IPS DF 6.9 (cell line): ENCODE results near the gene AURKAIP1.

ENCODE experiments used
- DNase-seq: peaks from one replicate; pipeline ENCODE4 v3.0.0-alpha.2; 2013; ENCODE audit warnings: low read depth, low spot score
- H3K27ac ChIP-seq: one replicate; pipeline ENCODE4 v1.5.1; 2013; ENCODE audit warnings: low read length, control low read depth
- H3K27me3 ChIP-seq: 2 replicates; pipeline ENCODE4 v1.6.1; 2013; ENCODE audit warnings: mild to moderate bottlenecking, low read length; ENCODE audit not compliant: control insufficient read depth, insufficient read depth
- H3K36me3 ChIP-seq: 2 replicates; pipeline ENCODE4 v1.6.1; 2013; ENCODE audit warnings: low read length; ENCODE audit not compliant: control insufficient read depth, insufficient read depth
- H3K4me1 ChIP-seq: 2 replicates; pipeline ENCODE4 v1.6.1; 2013; ENCODE audit warnings: low read length; ENCODE audit not compliant: control insufficient read depth, insufficient read depth
- H3K4me3 ChIP-seq: 2 replicates; pipeline ENCODE4 v1.5.1; 2013; ENCODE audit warnings: mild to moderate bottlenecking, low read length
- H3K9me3 ChIP-seq: 2 replicates; pipeline ENCODE4 v1.6.1; 2013; ENCODE audit warnings: low read length, inconsistent platforms; ENCODE audit not compliant: control insufficient read depth, insufficient read depth
- WGBS: extraction: QIAGEN DNeasy Blood & Tissue Kit; methylation state at CpG from one replicate; pipeline ENCODE4 v1.1.7; 2013; ENCODE audit warnings: mixed read lengths, missing lambda C conversion rate; ENCODE audit not compliant: insufficient read length, insufficient coverage; 5-methylcytosine and 5-hydroxymethylcytosine counted together

Gene AURKAIP1

DNA sequence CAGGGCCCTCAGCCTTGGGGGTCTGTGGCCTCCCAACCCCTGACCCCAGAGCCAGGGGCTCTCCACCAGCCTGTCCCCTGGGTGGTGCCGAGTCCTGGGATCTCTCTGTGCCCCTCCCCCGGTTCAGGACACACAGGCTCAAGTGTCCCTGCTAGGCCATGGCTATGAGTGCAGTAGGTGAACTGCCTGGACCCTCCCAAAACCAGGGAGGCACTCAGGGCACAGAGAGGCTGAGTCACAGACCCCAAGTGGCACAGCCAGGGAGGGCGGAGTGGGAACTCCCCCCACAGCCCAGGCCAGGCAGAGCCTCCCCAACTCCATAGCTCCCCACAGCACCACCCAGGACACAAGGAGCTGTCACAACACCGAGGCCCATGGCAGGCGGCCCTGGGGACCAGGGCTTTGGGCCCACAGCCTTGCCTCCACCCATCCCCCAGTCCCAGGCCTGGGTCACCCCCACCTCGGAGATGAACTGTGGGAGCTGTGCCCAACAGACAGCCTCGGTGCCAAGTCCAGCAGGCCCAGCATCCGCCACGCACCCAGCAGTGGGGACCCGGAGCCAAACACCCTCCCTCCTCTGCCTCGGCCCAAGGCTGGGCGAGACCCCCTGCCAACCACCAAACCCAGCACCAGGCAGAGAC lies 29.0 kb downstream of the AURKAIP1 start:
- no CpG with 5 or more reads among the region's 12 CpGs for WGBS
- Histone ChIP-seq H3K4me3 (no peak overlapping the region), H3K4me1 (peaks cover 6% of the 10 kb centered on the region), H3K9me3 (no peaks in the 10 kb centered on the region), H3K27ac (no peak overlapping the region), H3K36me3 (peaks cover 6% of the 10 kb centered on the region), H3K27me3 (no peaks in the 10 kb centered on the region)
- no peak for DNase-seq

DNA sequence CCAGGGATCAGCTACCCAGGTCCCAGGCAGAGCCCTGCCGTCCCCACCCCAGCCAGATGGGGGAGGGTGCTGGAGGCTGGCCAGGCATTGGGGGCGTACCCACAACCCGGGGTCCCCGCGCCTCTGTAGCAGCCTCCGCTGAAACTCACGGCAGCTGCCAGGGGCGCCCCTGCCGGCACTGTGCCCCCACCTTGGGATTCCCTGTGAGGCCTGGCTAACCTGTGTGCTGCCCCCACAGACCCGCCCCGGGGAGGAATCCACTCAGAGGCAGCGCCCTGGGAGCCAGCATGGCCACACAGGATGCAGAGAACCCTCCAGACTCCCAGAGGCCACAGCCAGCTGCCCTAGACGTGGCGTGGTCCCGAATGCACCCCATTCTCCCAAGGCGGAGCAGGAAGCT lies 29.6 kb downstream of the AURKAIP1 start:
- no CpG with 5 or more reads among the region's 16 CpGs for WGBS
- Histone ChIP-seq H3K9me3 (no peaks in the 10 kb centered on the region), H3K27me3 (no peaks in the 10 kb centered on the region), H3K36me3 (peaks cover 7% of the 10 kb centered on the region), H3K27ac (no peak overlapping the region), H3K4me1 (peaks cover 6% of the 10 kb centered on the region), H3K4me3 (no peak overlapping the region)
- no peak for DNase-seq

DNA sequence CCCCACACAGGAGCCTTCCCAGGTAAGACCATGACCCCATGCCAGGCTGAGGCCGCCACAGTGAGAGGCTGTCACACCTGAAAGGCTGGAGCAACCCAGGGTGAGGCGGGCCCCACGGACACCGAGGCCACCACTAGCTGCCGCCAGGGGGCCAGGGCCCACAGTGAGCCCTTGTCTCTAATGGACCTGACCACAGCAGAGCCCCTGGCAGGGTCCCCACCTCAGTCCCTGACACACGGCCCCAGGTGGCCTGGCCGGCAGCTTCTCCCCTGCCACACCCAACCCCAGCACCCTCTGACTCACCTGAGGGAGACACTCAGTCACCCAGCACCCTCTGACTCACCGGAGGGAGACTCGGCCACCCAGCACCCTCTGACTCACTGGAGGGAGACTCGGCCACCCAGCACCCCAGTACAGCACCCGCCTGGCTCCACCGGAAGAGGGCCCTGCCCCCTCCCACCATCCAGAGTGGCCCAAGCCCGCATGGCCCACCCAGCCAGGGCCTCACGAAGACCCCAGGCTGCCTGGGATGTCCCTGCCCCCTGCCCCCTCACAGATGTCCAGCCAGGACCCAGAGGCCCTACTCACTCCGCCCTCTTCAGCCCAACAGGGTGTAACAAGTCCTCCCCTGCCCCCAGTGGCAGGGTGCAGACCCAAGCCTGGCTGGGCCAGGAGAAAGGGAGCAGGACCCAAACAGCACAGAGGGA lies 30.2 kb downstream of the AURKAIP1 start:
- Histone ChIP-seq H3K4me1 (peaks cover 6% of the 10 kb centered on the region), H3K9me3 (no peaks in the 10 kb centered on the region), H3K36me3 (peaks cover 13% of the 10 kb centered on the region), H3K27me3 (no peaks in the 10 kb centered on the region), H3K4me3 (no peak overlapping the region), H3K27ac (no peak overlapping the region)
- no peak for DNase-seq
- no CpG with 5 or more reads among the region's 15 CpGs for WGBS

GRCh38 chr1:1343811-1344421 lies 31.1 kb downstream of the AURKAIP1 start:
- H3K36me3 ChIP-seq = peaks cover 17% of the 10 kb centered on the region
- H3K27ac ChIP-seq = no peak overlapping the region
- peaks cover 6% of the 10 kb centered on the region for H3K4me1 ChIP-seq
- H3K4me3 ChIP-seq = no peak overlapping the region
- H3K27me3 ChIP-seq = no peaks in the 10 kb centered on the region
- WGBS = no CpG with 5 or more reads among the region's 24 CpGs
- no peaks in the 10 kb centered on the region for H3K9me3 ChIP-seq
- no peak for DNase-seq

DNA sequence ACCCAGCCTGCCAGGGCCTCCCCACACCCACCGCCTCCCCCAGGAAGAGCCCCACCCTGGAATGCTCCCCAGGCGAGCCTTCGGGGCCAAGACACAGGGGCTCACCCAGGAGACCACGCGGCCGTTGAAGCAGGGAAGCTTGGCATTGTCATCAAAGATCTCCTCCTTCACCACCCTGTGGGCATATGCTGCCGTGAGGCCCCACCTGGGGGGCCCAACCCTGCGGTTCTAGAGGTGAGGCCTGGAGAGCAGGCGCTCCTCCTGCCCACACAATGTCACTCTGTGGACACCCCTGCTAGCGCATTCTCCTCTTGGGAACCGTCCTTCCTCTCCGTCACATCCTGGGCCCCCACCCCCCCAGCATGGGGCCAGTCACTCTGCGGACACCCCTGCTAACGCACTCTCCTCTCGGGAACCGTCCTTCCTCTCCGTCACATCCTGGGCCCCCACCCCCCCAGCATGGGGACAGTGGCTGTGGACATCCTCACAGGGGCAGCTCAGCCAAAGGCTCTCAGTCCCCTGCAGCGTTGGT lies 32.4 kb downstream of the AURKAIP1 start:
- Histone ChIP-seq H3K4me3 (no peak overlapping the region), H3K27me3 (no peaks in the 10 kb centered on the region), H3K4me1 (peaks cover under 1% of the 10 kb centered on the region), H3K36me3 (peaks cover 17% of the 10 kb centered on the region), H3K9me3 (no peaks in the 10 kb centered on the region), H3K27ac (no peak overlapping the region)
- DNase-seq = no peak
- no CpG with 5 or more reads among the region's 18 CpGs for WGBS

DNA sequence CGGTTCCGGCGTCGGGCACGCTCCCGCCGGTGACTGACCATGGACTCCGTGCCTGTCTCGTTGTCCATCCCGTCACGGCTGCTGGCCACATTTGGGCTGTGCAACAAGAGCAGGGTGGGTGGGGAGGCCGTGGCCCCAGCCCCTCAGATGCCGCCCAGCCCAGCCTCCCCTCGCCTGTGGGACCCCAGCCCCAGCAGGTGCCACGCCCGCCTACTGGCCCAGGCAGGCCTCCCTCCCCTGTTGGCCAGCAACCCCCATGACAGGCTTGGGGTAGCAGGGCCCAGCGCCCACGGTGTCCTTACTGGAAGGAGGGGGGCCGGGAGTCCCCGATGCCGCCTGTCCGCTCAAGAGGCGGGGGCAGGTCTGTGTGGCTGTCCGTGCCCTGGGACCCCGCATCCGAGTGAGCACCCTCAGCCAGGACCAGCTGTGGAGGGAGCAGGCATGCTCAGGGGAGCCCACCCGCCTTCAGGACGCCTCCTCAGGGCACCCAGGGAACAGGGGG lies 32.9 kb downstream of the AURKAIP1 start:
- H3K27ac ChIP-seq = no peak overlapping the region
- no peak overlapping the region for H3K4me3 ChIP-seq
- H3K4me1 ChIP-seq = no peaks in the 10 kb centered on the region
- H3K27me3 ChIP-seq = no peaks in the 10 kb centered on the region
- WGBS = no CpG with 5 or more reads among the region's 28 CpGs
- no peak for DNase-seq
- no peaks in the 10 kb centered on the region for H3K9me3 ChIP-seq
- H3K36me3 ChIP-seq = peaks cover 17% of the 10 kb centered on the region

- no peak for DNase-seq
- Histone ChIP-seq H3K27ac (no peak overlapping the region), H3K27me3 (no peaks in the 10 kb centered on the region), H3K36me3 (peaks cover 17% of the 10 kb centered on the region), H3K4me1 (no peaks in the 10 kb centered on the region), H3K9me3 (no peaks in the 10 kb centered on the region), H3K4me3 (no peak overlapping the region)
- WGBS = no CpG with 5 or more reads among the region's 17 CpGs
Measured at GRCh38 chr1:1341549-1342021, 33.4 kb downstream of the AURKAIP1 start.

GRCh38 chr1:1340791-1341548 lies 34.0 kb downstream of the AURKAIP1 start:
- H3K9me3 ChIP-seq = no peaks in the 10 kb centered on the region
- H3K36me3 ChIP-seq = peaks cover 17% of the 10 kb centered on the region
- no peak overlapping the region for H3K4me3 ChIP-seq
- DNase-seq = no peak
- no peaks in the 10 kb centered on the region for H3K27me3 ChIP-seq
- no peak overlapping the region for H3K27ac ChIP-seq
- no peaks in the 10 kb centered on the region for H3K4me1 ChIP-seq
- WGBS = no CpG with 5 or more reads among the region's 36 CpGs

- H3K9me3 ChIP-seq = no peaks in the 10 kb centered on the region
- H3K36me3 ChIP-seq = peaks cover 24% of the 10 kb centered on the region
- no peaks in the 10 kb centered on the region for H3K27me3 ChIP-seq
- no peaks in the 10 kb centered on the region for H3K4me1 ChIP-seq
- H3K4me3 ChIP-seq = no peak overlapping the region
- WGBS = no CpG with 5 or more reads among the region's 23 CpGs
- no peak for DNase-seq
- H3K27ac ChIP-seq = no peak overlapping the region
Measured at GRCh38 chr1:1340185-1340584, 34.8 kb downstream of the AURKAIP1 start.

DNA sequence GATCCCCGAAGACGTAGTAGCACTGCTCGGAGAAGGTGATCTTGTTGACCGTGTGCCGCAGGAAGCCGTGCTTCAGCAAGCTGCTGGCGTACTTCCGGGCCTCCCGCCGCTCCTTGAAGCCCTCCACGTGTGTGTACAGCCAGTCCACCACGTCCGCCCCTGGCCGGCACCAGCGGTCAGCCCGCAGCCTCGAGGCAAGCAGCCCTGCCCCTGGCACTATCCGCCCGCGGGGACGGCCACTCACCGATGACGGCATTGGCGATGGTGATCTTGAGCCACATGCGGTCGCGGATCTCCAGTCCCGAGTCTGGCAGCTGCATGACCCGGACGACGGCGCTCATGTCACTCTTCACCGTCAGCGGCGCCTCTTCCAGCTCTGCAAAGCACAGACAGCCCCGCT lies 36.7 kb downstream of the AURKAIP1 start:
- no CpG with 5 or more reads among the region's 36 CpGs for WGBS
- H3K36me3 ChIP-seq = peaks cover 24% of the 10 kb centered on the region

More for the DNA sequence above, 36.7 kb downstream of the AURKAIP1 start:
- Histone ChIP-seq H3K9me3 (no peaks in the 10 kb centered on the region), H3K27ac (no peak overlapping the region), H3K4me1 (no peaks in the 10 kb centered on the region), H3K27me3 (no peaks in the 10 kb centered on the region), H3K4me3 (no peak overlapping the region)
- DNase-seq = no peak
